ENCODE data around the gene BEX3.

Gene BEX3

GRCh38 chrX:103372886-103373285, 3.5 kb upstream of the BEX3 start:
- H3K27ac ChIP-seq (ENCODE audit: poor library complexity, severe bottlenecking), result peak overlapping the region; percentile 23
- no peaks in the 10 kb centered on the region for H3K27me3 ChIP-seq (ENCODE audit: insufficient read depth, poor library complexity, severe bottlenecking)
- H3K4me3 ChIP-seq (ENCODE audit: severe bottlenecking), result no peak overlapping the region
- H3K4me1 ChIP-seq (ENCODE audit: insufficient read depth, poor library complexity, severe bottlenecking), result peaks cover 20% of the 10 kb centered on the region
- no peaks in the 10 kb centered on the region for H3K9me3 ChIP-seq (ENCODE audit: severe bottlenecking)
- TF ChIP-seq CTCF (IDR thresholded peaks at IDR 0.05; ENCODE audit: poor library complexity, severe bottlenecking), result no peak
- DNase-seq (ENCODE audit: low spot score), result no peak
- no peak for ATAC-seq (ENCODE audit: low read depth)
- H3K36me3 ChIP-seq (ENCODE audit: low read depth), result peaks cover 3% of the 10 kb centered on the region

- Histone ChIP-seq H3K27me3 (ENCODE audit: insufficient read depth, poor library complexity, severe bottlenecking) (no peaks in the 10 kb centered on the region), H3K4me3 (ENCODE audit: severe bottlenecking) (no peak overlapping the region), H3K4me1 (ENCODE audit: insufficient read depth, poor library complexity, severe bottlenecking) (peaks cover 16% of the 10 kb centered on the region), H3K9me3 (ENCODE audit: severe bottlenecking) (no peaks in the 10 kb centered on the region), H3K36me3 (ENCODE audit: low read depth) (peaks cover 6% of the 10 kb centered on the region), H3K27ac (ENCODE audit: poor library complexity, severe bottlenecking) (peak overlapping the region; percentile 23)
- DNase-seq (ENCODE audit: low spot score) (no peak), ATAC-seq (ENCODE audit: low read depth) (peak; percentile 75)
- TF ChIP-seq CTCF (IDR thresholded peaks at IDR 0.05; ENCODE audit: poor library complexity, severe bottlenecking), result no peak
Observed at GRCh38 chrX:103373581-103373980, 2.8 kb upstream of the BEX3 start.

GRCh38 chrX:103376979-103377324, 614 bp downstream of the BEX3 start:
- ATAC-seq (ENCODE audit: low read depth), result peak; percentile 39
- no peak for DNase-seq (ENCODE audit: low spot score)
- no peak for TF ChIP-seq CTCF (IDR thresholded peaks at IDR 0.05; ENCODE audit: poor library complexity, severe bottlenecking)
- H3K27ac ChIP-seq (ENCODE audit: poor library complexity, severe bottlenecking), result peak overlapping the region; percentile 69
- H3K36me3 ChIP-seq (ENCODE audit: low read depth), result peaks cover 6% of the 10 kb centered on the region
- H3K4me3 ChIP-seq (ENCODE audit: severe bottlenecking), result peak overlapping the region; percentile 59
- H3K27me3 ChIP-seq (ENCODE audit: insufficient read depth, poor library complexity, severe bottlenecking), result no peaks in the 10 kb centered on the region
- no peaks in the 10 kb centered on the region for H3K9me3 ChIP-seq (ENCODE audit: severe bottlenecking)
- H3K4me1 ChIP-seq (ENCODE audit: insufficient read depth, poor library complexity, severe bottlenecking), result peaks cover 16% of the 10 kb centered on the region

- Histone ChIP-seq H3K27me3 (ENCODE audit: insufficient read depth, poor library complexity, severe bottlenecking) (no peaks in the 10 kb centered on the region), H3K27ac (ENCODE audit: poor library complexity, severe bottlenecking) (no peak overlapping the region), H3K36me3 (ENCODE audit: low read depth) (peaks cover 6% of the 10 kb centered on the region), H3K4me1 (ENCODE audit: insufficient read depth, poor library complexity, severe bottlenecking) (peaks cover 4% of the 10 kb centered on the region), H3K4me3 (ENCODE audit: severe bottlenecking) (no peak overlapping the region), H3K9me3 (ENCODE audit: severe bottlenecking) (no peaks in the 10 kb centered on the region)
- ATAC-seq (ENCODE audit: low read depth) (no peak), DNase-seq (ENCODE audit: low spot score) (no peak)
- no peak for TF ChIP-seq CTCF (IDR thresholded peaks at IDR 0.05; ENCODE audit: poor library complexity, severe bottlenecking)
Observed at GRCh38 chrX:103378990-103379389, 2.7 kb downstream of the BEX3 start.

GRCh38 chrX:103382877-103383276, 6.5 kb downstream of the BEX3 start:
- peaks cover 3% of the 10 kb centered on the region for H3K36me3 ChIP-seq (ENCODE audit: low read depth)
- ATAC-seq (ENCODE audit: low read depth), result no peak
- no peaks in the 10 kb centered on the region for H3K27me3 ChIP-seq (ENCODE audit: insufficient read depth, poor library complexity, severe bottlenecking)
- DNase-seq (ENCODE audit: low spot score), result no peak
- no peak overlapping the region for H3K27ac ChIP-seq (ENCODE audit: poor library complexity, severe bottlenecking)
- H3K9me3 ChIP-seq (ENCODE audit: severe bottlenecking), result no peaks in the 10 kb centered on the region
- no peaks in the 10 kb centered on the region for H3K4me1 ChIP-seq (ENCODE audit: insufficient read depth, poor library complexity, severe bottlenecking)
- no peak for TF ChIP-seq CTCF (IDR thresholded peaks at IDR 0.05; ENCODE audit: poor library complexity, severe bottlenecking)
- H3K4me3 ChIP-seq (ENCODE audit: severe bottlenecking), result no peak overlapping the region

Data from RWPE2 (cell line).